ENCODE results near the gene BST1.
A peak's percentile ranks its signal among the peaks of the same experiment; 100 is the strongest.
"Not testable (repeated sequence)": the region's sequence is repeated elsewhere in the genome, so short reads cannot be mapped to it uniquely, and the experiment has no call there.

BST1 gene

DNA sequence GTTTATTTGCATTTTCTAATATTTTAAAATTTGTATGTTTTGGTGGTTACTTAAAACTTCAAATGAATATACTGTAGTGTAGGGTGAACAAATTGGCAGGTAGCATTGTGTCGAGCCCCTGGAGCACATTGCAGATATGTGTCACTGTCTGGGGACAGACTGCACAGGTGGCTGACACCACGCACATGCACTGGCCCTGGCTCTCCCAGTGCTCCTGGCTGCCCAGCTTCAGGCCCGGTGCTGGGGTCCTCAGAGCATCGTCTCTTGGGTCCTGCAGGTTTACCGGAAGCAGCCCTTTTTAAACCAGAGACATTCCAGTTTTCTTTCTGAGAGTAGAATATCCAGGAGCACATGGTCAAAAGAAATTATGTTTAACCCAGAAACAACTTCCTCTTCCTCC is 15.6 kb downstream of the BST1 start:
- TF ChIP-seq CTCF (IDR thresholded peaks at IDR 0.05; ENCODE audit: low read depth, low read length), result no peak
- no peak for DNase-seq (ENCODE audit: extremely low read depth, low read depth)

- DNase-seq (ENCODE audit: extremely low read depth, low read depth), result no peak
- TF ChIP-seq CTCF (IDR thresholded peaks at IDR 0.05; ENCODE audit: low read depth, low read length), result no peak
Measured at GRCh38 chr4:15718959-15719358, 16.1 kb downstream of the BST1 start.

GRCh38 chr4:15719506-15719905 is 16.6 kb downstream of the BST1 start:
- TF ChIP-seq CTCF (IDR thresholded peaks at IDR 0.05; ENCODE audit: low read depth, low read length), result no peak
- DNase-seq (ENCODE audit: extremely low read depth, low read depth), result no peak

DNA sequence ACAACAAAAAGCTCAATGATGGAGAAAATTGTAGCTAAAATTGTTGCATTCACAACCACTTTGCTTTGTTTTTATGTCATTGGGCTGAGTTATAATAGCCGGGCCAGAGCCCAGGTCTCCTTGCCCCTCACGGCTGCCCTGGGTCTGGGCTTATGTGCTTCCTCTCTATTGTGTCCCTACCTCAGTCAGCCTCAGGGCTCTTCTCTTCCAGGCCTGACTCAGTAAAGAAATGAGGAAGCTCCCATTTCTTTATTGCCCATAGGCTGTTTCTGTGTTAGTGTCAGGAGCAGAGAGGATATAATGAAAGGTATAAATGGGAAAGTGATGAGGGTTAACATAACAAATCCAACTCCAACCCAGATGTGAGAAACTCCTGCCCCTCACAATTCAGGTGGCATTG is 18.0 kb downstream of the BST1 start:
- TF ChIP-seq CTCF (IDR thresholded peaks at IDR 0.05; ENCODE audit: low read depth, low read length), result no peak
- DNase-seq (ENCODE audit: extremely low read depth, low read depth), result no peak

DNA sequence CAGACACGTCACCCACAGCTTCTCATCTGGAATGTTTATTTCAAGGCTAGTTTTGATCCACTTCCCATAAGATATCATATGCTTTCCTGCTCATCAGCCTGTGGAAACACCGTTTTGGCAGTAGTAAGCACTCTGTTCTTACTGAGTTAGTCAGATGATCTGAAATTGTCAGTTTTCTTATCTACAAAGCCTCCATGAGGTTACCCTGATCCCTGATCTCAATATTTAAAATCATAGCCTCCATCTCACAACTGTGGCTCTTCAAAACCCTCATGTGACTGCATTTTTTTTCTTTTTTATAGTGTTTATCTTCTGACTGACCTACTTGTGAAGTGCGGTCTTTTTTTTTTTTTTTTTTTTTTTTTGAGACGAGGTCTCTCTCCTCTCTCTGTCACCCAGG is 22.7 kb downstream of the BST1 start:
- no peak for TF ChIP-seq CTCF (IDR thresholded peaks at IDR 0.05; ENCODE audit: low read depth, low read length)
- no peak for DNase-seq (ENCODE audit: extremely low read depth, low read depth)

DNA sequence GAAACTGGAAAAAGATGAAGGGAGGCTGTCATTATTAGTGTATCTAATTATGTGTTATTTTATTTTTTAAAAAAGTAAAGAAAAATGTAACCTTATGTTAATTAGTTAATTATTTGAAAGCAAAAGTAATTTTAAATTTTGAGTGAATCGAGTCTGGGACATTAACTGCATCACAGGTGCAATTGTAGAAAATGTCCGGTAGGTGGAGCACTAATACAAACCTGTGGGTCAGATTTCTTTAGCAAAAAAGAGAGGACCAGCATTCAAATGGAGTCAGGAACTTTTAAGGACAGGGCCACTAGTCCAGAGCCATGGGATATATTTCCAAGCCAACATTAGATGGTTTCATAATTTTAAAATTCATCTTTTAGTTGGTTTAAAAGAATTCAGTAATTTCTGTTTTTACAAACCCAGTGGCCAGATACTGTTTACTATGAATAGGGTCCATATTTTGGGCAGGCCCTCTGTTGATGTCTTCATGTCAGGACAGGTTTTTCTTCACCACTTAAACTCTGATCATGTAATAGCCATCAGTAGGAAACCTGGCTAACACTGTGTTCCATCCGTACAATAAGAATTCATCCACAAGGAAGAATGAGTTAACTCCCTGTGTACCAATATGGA is 27.2 kb downstream of the BST1 start:
- DNase-seq (ENCODE audit: extremely low read depth, low read depth), result no peak
- TF ChIP-seq CTCF (IDR thresholded peaks at IDR 0.05; ENCODE audit: low read depth, low read length), result peak; percentile 74

DNA sequence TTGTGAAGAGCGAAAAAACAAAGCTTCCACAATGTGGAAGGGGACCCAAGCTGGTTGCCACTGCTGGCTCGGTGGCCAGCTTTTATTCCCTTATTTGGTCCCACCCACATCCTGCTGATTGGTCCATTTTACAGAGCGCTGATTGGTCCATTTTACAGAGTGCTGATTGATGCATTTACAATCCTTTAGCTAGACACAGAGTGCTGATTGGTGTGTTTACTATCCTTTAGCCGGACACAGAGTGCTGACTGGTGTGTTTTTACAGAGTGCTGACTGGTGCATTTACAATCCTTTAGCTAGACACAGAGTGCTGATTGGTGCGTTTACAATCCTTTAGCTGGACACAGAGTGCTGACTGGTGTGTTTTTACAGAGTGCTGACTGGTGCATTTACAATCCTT is 30.2 kb downstream of the BST1 start:
- not testable (repeated sequence) for DNase-seq (ENCODE audit: extremely low read depth, low read depth)

GRCh38 chr4:15735536-15735935 is 32.7 kb downstream of the BST1 start:
- no peak for TF ChIP-seq CTCF (IDR thresholded peaks at IDR 0.05; ENCODE audit: low read depth, low read length)
- no peak for DNase-seq (ENCODE audit: extremely low read depth, low read depth)
